ENCODE data around the gene BRPF3. TPM values are rescaled to one million over a fixed set of nuclear protein-coding genes. Genes with fewer than 3 reads are reported as not detected.

BRPF3 gene
- total and polyA plus RNA-seq, 2 donors (not counting 3 experiments of a cell fraction or from before 2014, with no cell fraction given), result 30.5 to 35.7 TPM

DNA sequence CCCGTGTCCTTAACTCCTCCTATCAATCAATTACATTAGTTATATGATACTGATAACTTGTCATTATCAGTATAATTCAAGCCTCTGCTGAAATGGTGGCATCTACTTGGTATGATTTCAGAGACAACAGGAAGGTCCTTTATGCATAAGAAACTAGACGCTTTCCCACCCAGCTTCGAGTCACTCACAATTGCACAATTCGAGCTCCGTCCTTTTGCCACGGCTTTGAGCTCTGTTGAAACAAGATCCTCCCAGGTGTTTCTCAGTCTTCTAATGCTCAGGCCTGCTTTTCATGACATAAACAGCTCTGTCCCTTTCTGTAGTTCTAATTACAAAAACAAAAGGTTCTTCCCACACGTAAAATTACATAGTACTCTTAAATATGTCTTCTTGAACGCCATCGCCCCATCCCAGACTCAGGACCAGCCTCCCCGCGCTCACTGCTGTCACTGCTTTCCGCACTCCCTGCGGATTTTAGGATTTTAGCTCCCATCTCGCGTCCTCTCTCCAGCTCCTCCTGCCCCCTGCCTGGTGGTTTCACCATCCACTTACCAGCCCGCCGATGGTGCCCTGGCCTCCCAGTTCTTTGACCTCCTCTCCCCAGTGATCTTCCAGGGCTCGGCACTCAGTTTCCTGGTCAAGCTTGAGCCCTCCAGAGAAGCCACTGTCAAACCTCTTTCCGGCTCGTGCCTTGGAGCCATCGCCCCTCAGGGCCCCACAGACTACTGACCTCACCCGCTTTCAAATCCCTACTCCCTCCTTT is 50.1 kb downstream of the BRPF3 start:
- H3K27me3 ChIP-seq (ENCODE audit: control insufficient read depth in 2 of 2, insufficient read depth in 2 of 2, low read length in 2 of 2), result no peaks in the 10 kb centered on the region
- H3K4me2 ChIP-seq (ENCODE audit: insufficient read depth, low read length), result no peak overlapping the region
- ChIA-PET CTCF (interaction anchor here (1.2 to 1.6 kb wide), 2 partner anchors 28 to 56 kb away, joined by 3 read pairs; no protein-coding TSS in a partner anchor), POLR2A (no interaction called here)
- dilution Hi-C loops (cut with MboI; ENCODE audit: extremely low pct_ligation_motif_present, low sequenced_read_pairs) (no loop called here), intact Hi-C loops (cut with micrococcal nuclease) (no loop called here)
- no peaks in the 10 kb centered on the region for H3K79me2 ChIP-seq (ENCODE audit: control insufficient read depth, insufficient read depth, low read length)
- no peaks in the 10 kb centered on the region for H3K9me3 ChIP-seq (replicated peaks; ENCODE audit: control insufficient read depth, insufficient read depth, low read length)
- H3K4me3 ChIP-seq (replicated peaks in 1 of 3; ENCODE audit: insufficient read depth in 1 of 3, low read depth in 1 of 3, low read length in 3 of 3), result no peak overlapping the region
- no peak overlapping the region for H2AFZ ChIP-seq (ENCODE audit: low read depth, low read length)
- H3K4me1 ChIP-seq (ENCODE audit: control insufficient read depth, extremely low read depth, insufficient read depth, low read length), result peaks cover 46% of the 10 kb centered on the region
- no peak for DNase-seq (ENCODE audit: low read depth, low spot score)
- H3K27ac ChIP-seq (ENCODE audit: insufficient read depth, low read depth, low read length), result peak overlapping the region; percentile 79
- no peaks in the 10 kb centered on the region for H3K36me3 ChIP-seq (ENCODE audit: control insufficient read depth in 2 of 2, extremely low read depth in 1 of 2, insufficient read depth in 2 of 2, low read length in 2 of 2)
- no peaks in the 10 kb centered on the region for H3K9me1 ChIP-seq (replicated peaks; ENCODE audit: control insufficient read depth, extremely low read depth, insufficient read depth, low read length)
- BruUV-seq (replicated peaks), result no TSS peak
- FAIRE-seq, result no peak
- no peak for TF ChIP-seq JUN (IDR thresholded peaks at IDR 0.05; ENCODE audit: borderline replicate concordance, insufficient read depth, insufficient read length, low read depth)
- no peak for TF ChIP-seq MYC (IDR thresholded peaks at IDR 0.05; ENCODE audit: low read depth, low read length)
- no peak for TF ChIP-seq POLR2AphosphoS5 (IDR thresholded peaks at IDR 0.05; ENCODE audit: insufficient read depth, low read depth, low read length)
- no peak for TF ChIP-seq GATA2 (IDR thresholded peaks at IDR 0.05; ENCODE audit: insufficient read depth, insufficient read length, low read depth, low read length)
- TF ChIP-seq, protein P1, sequence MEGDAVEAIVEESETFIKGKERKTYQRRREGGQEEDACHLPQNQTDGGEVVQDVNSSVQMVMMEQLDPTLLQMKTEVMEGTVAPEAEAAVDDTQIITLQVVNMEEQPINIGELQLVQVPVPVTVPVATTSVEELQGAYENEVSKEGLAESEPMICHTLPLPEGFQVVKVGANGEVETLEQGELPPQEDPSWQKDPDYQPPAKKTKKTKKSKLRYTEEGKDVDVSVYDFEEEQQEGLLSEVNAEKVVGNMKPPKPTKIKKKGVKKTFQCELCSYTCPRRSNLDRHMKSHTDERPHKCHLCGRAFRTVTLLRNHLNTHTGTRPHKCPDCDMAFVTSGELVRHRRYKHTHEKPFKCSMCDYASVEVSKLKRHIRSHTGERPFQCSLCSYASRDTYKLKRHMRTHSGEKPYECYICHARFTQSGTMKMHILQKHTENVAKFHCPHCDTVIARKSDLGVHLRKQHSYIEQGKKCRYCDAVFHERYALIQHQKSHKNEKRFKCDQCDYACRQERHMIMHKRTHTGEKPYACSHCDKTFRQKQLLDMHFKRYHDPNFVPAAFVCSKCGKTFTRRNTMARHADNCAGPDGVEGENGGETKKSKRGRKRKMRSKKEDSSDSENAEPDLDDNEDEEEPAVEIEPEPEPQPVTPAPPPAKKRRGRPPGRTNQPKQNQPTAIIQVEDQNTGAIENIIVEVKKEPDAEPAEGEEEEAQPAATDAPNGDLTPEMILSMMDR (IDR thresholded peaks at IDR 0.05; ENCODE audit: extremely low read depth in 1 of 2, insufficient read depth in 1 of 2, low read depth in 1 of 2, low read length in 2 of 2), result no peak
- no peak for TF ChIP-seq POLR2A (IDR thresholded peaks at IDR 0.05; ENCODE audit: low read depth, low read length)
- H3K9ac ChIP-seq (replicated peaks; ENCODE audit: extremely low read depth, insufficient read depth, low read length), result no peak overlapping the region
- H4K20me1 ChIP-seq (replicated peaks; ENCODE audit: control insufficient read depth, extremely low read depth, insufficient read depth, low read length), result no peaks in the 10 kb centered on the region

All from endothelial cell of umbilical vein (primary cell).